Osteocyte (in vitro differentiated cells): ENCODE measurements around the gene HLA-DRB1. TPM values are rescaled to one million over a fixed set of nuclear protein-coding genes. Genes with fewer than 3 reads are reported as not detected.

Source experiments
- DNase-seq: peaks from one replicate; pipeline ENCODE4 v3.0.0; 2021; ENCODE audit warnings: mixed read lengths; ENCODE audit not compliant: unreplicated experiment; ENCODE audit errors: extremely low spot score
- H3K27ac Mint-ChIP-seq: one replicate; pipeline ENCODE4 v1.8.0; 2021; ENCODE audit warnings: mild to moderate bottlenecking, mixed read lengths; ENCODE audit not compliant: unreplicated experiment
- H3K27me3 Mint-ChIP-seq: one replicate; pipeline ENCODE4 v1.8.0; 2021; ENCODE audit warnings: mixed read lengths; ENCODE audit not compliant: unreplicated experiment
- H3K36me3 Mint-ChIP-seq: one replicate; pipeline ENCODE4 v1.8.0; 2021; ENCODE audit warnings: mixed read lengths; ENCODE audit not compliant: unreplicated experiment
- H3K4me1 Mint-ChIP-seq: one replicate; pipeline ENCODE4 v1.8.0; 2021; ENCODE audit warnings: mixed read lengths; ENCODE audit not compliant: unreplicated experiment
- H3K4me3 Mint-ChIP-seq: one replicate; pipeline ENCODE4 v1.8.0; 2021; ENCODE audit warnings: mild to moderate bottlenecking, moderate library complexity, mixed read lengths; ENCODE audit not compliant: unreplicated experiment
- H3K9me3 Mint-ChIP-seq: one replicate; pipeline ENCODE4 v1.8.0; 2021; ENCODE audit warnings: mixed read lengths; ENCODE audit not compliant: unreplicated experiment
- CTCF ChIP-seq: fragments of 200-600 bp; sonication (generic); IDR thresholded peaks from 2 replicates; pipeline ENCODE4 v1.5.0; 2021; ENCODE audit warnings: antibody characterized with exemption, mild to moderate bottlenecking, moderate library complexity
- total RNA-seq: library from RNA; stranded (reverse); gene quantifications from 2 replicates; pipeline ENCODE4 v1.2.1, GENCODE V29; 2021

Gene HLA-DRB1
- total RNA-seq, 1 donor from 2014 or later = not detected

GRCh38 chr6:32559747-32560146 is 29.9 kb downstream of the HLA-DRB1 start:
- no peaks in the 10 kb centered on the region for H3K4me1 Mint-ChIP-seq
- H3K36me3 Mint-ChIP-seq = no peaks in the 10 kb centered on the region
- no peak overlapping the region for H3K4me3 Mint-ChIP-seq
- peaks cover 7% of the 10 kb centered on the region for H3K27me3 Mint-ChIP-seq
- no peak for TF ChIP-seq CTCF
- DNase-seq = no peak
- H3K9me3 Mint-ChIP-seq = no peaks in the 10 kb centered on the region
- H3K27ac Mint-ChIP-seq = no peak overlapping the region

GRCh38 chr6:32558426-32559057 is 31.1 kb downstream of the HLA-DRB1 start:
- Mint-ChIP-seq H3K36me3 (no peaks in the 10 kb centered on the region), H3K9me3 (no peaks in the 10 kb centered on the region), H3K4me3 (no peak overlapping the region), H3K27me3 (peaks cover 4% of the 10 kb centered on the region), H3K27ac (no peak overlapping the region), H3K4me1 (no peaks in the 10 kb centered on the region)
- DNase-seq = no peak
- no peak for TF ChIP-seq CTCF

- no peak for TF ChIP-seq CTCF
- H3K4me1 Mint-ChIP-seq = no peaks in the 10 kb centered on the region
- H3K4me3 Mint-ChIP-seq = no peak overlapping the region
- H3K36me3 Mint-ChIP-seq = no peaks in the 10 kb centered on the region
- H3K27ac Mint-ChIP-seq = no peak overlapping the region
- peak; percentile 46 for DNase-seq
- H3K27me3 Mint-ChIP-seq = peaks cover 12% of the 10 kb centered on the region
- no peaks in the 10 kb centered on the region for H3K9me3 Mint-ChIP-seq
Measured at GRCh38 chr6:32554116-32554965, 35.3 kb downstream of the HLA-DRB1 start.

- Mint-ChIP-seq H3K36me3 (no peaks in the 10 kb centered on the region), H3K27me3 (peaks cover 8% of the 10 kb centered on the region), H3K9me3 (no peaks in the 10 kb centered on the region), H3K27ac (no peak overlapping the region), H3K4me3 (no peak overlapping the region), H3K4me1 (no peaks in the 10 kb centered on the region)
- no peak for DNase-seq
- TF ChIP-seq CTCF = no peak
Measured at GRCh38 chr6:32553037-32553742, 36.5 kb downstream of the HLA-DRB1 start.

GRCh38 chr6:32551410-32551809 is 38.2 kb downstream of the HLA-DRB1 start:
- Mint-ChIP-seq H3K4me3 (no peak overlapping the region), H3K27ac (no peak overlapping the region), H3K9me3 (no peaks in the 10 kb centered on the region), H3K36me3 (no peaks in the 10 kb centered on the region), H3K27me3 (peaks cover 8% of the 10 kb centered on the region), H3K4me1 (no peaks in the 10 kb centered on the region)
- DNase-seq = no peak
- TF ChIP-seq CTCF = no peak
